ENCODE results near the gene KCNJ11. TPM values are rescaled to one million over a fixed set of nuclear protein-coding genes. Genes with fewer than 3 reads are reported as not detected.

Gene KCNJ11
- total RNA-seq, 1 experiment from 2014 or later: 7.5 TPM

- no peak overlapping the region for H3K27ac ChIP-seq (ENCODE audit: low read depth, low read length)
Observed at GRCh38 chr11:17387254-17387653, 1.2 kb downstream of the KCNJ11 start.

More at GRCh38 chr11:17387254-17387653, 1.2 kb downstream of the KCNJ11 start:
- no peaks in the 10 kb centered on the region for H4K20me1 ChIP-seq (ENCODE audit: insufficient read depth)
- no peak overlapping the region for H3K4me3 ChIP-seq (replicated peaks in 1 of 2; ENCODE audit: low read depth in 1 of 2, low read length in 2 of 2)
- no peak for ATAC-seq
- no peaks in the 10 kb centered on the region for H3K9me2 ChIP-seq (ENCODE audit: insufficient read depth)
- DNase-seq (ENCODE audit: low read depth, low spot score): no peak
- POLR2A ChIA-PET: no interaction called here
- no peaks in the 10 kb centered on the region for H3K36me3 ChIP-seq (ENCODE audit: control insufficient read depth in 1 of 2, insufficient read depth in 2 of 2, low read length in 2 of 2)
- H3K79me2 ChIP-seq (ENCODE audit: insufficient read depth, low read length): no peaks in the 10 kb centered on the region
- RAD21 ChIA-PET (ENCODE audit: low non-redundant PET in 1 of 2, low total read pairs in 2 of 2, uncharacterized antibody in 2 of 2, unreplicated experiment in 2 of 2): interaction anchor here in 1 of 2 experiments (0.9 kb wide), 1 partner anchor 117 kb away, joined by 4 read pairs; no protein-coding TSS in a partner anchor
- TF ChIP-seq, protein P1, sequence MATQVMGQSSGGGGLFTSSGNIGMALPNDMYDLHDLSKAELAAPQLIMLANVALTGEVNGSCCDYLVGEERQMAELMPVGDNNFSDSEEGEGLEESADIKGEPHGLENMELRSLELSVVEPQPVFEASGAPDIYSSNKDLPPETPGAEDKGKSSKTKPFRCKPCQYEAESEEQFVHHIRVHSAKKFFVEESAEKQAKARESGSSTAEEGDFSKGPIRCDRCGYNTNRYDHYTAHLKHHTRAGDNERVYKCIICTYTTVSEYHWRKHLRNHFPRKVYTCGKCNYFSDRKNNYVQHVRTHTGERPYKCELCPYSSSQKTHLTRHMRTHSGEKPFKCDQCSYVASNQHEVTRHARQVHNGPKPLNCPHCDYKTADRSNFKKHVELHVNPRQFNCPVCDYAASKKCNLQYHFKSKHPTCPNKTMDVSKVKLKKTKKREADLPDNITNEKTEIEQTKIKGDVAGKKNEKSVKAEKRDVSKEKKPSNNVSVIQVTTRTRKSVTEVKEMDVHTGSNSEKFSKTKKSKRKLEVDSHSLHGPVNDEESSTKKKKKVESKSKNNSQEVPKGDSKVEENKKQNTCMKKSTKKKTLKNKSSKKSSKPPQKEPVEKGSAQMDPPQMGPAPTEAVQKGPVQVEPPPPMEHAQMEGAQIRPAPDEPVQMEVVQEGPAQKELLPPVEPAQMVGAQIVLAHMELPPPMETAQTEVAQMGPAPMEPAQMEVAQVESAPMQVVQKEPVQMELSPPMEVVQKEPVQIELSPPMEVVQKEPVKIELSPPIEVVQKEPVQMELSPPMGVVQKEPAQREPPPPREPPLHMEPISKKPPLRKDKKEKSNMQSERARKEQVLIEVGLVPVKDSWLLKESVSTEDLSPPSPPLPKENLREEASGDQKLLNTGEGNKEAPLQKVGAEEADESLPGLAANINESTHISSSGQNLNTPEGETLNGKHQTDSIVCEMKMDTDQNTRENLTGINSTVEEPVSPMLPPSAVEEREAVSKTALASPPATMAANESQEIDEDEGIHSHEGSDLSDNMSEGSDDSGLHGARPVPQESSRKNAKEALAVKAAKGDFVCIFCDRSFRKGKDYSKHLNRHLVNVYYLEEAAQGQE (IDR thresholded peaks at IDR 0.05; ENCODE audit: low read depth): no peak
- TF ChIP-seq MAX (IDR thresholded peaks at IDR 0.05): no peak
- no peak for TF ChIP-seq RAD21 (IDR thresholded peaks at IDR 0.05; ENCODE audit: low read depth)
- intact Hi-C loops (cut with micrococcal nuclease): loop anchor here (5.0 kb wide), 1 partner anchor 345 kb away; the partner anchor contains the start of gene KCNC1
- no peaks in the 10 kb centered on the region for H3K9me3 ChIP-seq (ENCODE audit: control insufficient read depth in 1 of 2, insufficient read depth in 1 of 2, low read depth in 1 of 2, low read length in 2 of 2)
- peaks cover 0 to 19% of the 10 kb centered on the region in 2 experiments; a peak in 3 of 4 replicates for H3K4me1 ChIP-seq (ENCODE audit: control insufficient read depth in 1 of 2, insufficient read depth in 2 of 2, low read length in 2 of 2)
- no peak overlapping the region for H3K4me2 ChIP-seq (ENCODE audit: low read length)
- BruUV-seq (replicated peaks): no TSS peak
- H2AFZ ChIP-seq (ENCODE audit: low read depth, low read length, poor library complexity, severe bottlenecking): no peak overlapping the region
- CTCF ChIA-PET: interaction anchor here (0.7 to 1.2 kb wide), 9 partner anchors 88 to 344 kb away, joined by 3 to 14 read pairs (median 4); no protein-coding TSS in a partner anchor
- H3K27me3 ChIP-seq (ENCODE audit: insufficient read depth, low read length): no peaks in the 10 kb centered on the region
- no peak overlapping the region for H3K9ac ChIP-seq (ENCODE audit: low read length)

All from HCT116 (cell line).